SK-N-SH treated with all-trans-retinoic acid at 6 μM for 48 hours (cell line): ENCODE data around the gene GALNT5.

Experiments used
- CSDC2 ChIP-seq: fragments of 250-450 bp; sonication (Bioruptor Pico); IDR thresholded peaks from 2 replicates; pipeline ENCODE4 v1.5.0; 2020; ENCODE audit warnings: mild to moderate bottlenecking, moderate library complexity
- ISL1 ChIP-seq: fragments of 250-450 bp; sonication (Bioruptor Pico); IDR thresholded peaks from 2 replicates; pipeline ENCODE4 v2.1.2; 2022; ENCODE audit warnings: mild to moderate bottlenecking, moderate library complexity
- PPARA ChIP-seq: fragments of 250-450 bp; sonication (Bioruptor Pico); IDR thresholded peaks from 2 replicates; pipeline ENCODE4 v1.5.0; 2020; ENCODE audit warnings: mild to moderate bottlenecking, borderline replicate concordance
- ZNF8 ChIP-seq: fragments of 450-650 bp; formaldehyde crosslinking; IDR thresholded peaks from 2 replicates; pipeline ENCODE4 v1.5.0; 2020; ENCODE audit warnings: mild to moderate bottlenecking, moderate library complexity
- TF ChIP-seq, protein P1 (sequence below): fragments of 250-450 bp; sonication (Bioruptor Pico); IDR thresholded peaks from 2 replicates; pipeline ENCODE4 v1.8.0; 2020; ENCODE audit warnings: mild to moderate bottlenecking, moderate library complexity, borderline replicate concordance

DNA sequence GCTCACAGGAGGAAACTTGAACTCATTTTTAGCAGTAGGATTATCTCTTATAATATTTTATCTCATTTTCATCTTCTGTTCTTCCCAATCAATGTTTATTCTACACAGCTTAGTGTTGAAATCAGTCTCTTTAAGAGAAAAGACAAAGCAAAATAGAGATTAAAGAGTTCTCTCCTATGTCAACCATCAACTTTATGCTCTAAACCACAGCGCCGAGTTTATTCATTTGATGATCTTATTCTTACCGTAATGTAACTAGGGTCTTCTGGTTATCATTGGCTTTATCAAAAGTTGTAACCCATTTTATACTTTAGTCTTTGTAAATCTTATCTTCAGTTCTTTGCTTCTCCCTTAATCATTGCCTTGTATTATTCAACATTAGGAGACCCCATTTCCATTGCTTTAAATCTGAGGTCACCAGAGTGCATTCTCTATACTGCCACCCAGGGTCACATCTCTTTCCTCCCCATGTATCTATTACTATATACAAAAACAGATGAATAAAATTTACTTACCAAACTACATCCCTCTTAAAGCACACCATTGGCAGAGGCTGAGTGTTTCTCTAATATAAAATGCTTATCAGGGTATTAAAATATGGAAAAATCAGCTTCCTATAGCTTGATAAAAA lies 90.9 kb downstream of the GALNT5 start:
- TF ChIP-seq, protein P1, sequence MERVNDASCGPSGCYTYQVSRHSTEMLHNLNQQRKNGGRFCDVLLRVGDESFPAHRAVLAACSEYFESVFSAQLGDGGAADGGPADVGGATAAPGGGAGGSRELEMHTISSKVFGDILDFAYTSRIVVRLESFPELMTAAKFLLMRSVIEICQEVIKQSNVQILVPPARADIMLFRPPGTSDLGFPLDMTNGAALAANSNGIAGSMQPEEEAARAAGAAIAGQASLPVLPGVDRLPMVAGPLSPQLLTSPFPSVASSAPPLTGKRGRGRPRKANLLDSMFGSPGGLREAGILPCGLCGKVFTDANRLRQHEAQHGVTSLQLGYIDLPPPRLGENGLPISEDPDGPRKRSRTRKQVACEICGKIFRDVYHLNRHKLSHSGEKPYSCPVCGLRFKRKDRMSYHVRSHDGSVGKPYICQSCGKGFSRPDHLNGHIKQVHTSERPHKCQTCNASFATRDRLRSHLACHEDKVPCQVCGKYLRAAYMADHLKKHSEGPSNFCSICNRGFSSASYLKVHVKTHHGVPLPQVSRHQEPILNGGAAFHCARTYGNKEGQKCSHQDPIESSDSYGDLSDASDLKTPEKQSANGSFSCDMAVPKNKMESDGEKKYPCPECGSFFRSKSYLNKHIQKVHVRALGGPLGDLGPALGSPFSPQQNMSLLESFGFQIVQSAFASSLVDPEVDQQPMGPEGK: no peak
- no peak for TF ChIP-seq ZNF8 (CRISPR knock-in tag)
- no peak for TF ChIP-seq CSDC2 (CRISPR knock-in tag)
- no peak for TF ChIP-seq PPARA (CRISPR knock-in tag)
- TF ChIP-seq ISL1 (CRISPR knock-in tag): no peak
